Measurements from ENCODE around the gene ZSCAN2. TPM values are rescaled to one million over a fixed set of nuclear protein-coding genes. Genes with fewer than 3 reads are reported as not detected.
A peak's percentile ranks its signal among the peaks of the same experiment; 100 is the strongest.
"Not testable (repeated sequence)": the region's sequence is repeated elsewhere in the genome, so short reads cannot be mapped to it uniquely, and the experiment has no call there.

ZSCAN2 gene
- total and polyA plus RNA-seq, 10 donors: 4.6 to 15.1 (median 9.9) TPM

- WGBS, 5 donors: 75 to 89% (median 78%) methylated on average over 6 to 7 of the region's 7 CpGs
- H3K27ac ChIP-seq; H3K27me3 ChIP-seq (replicated peaks in 1 of 7); H3K4me3 ChIP-seq; H3K36me3 ChIP-seq; DNase-seq; intact Hi-C loops (cut with DNase I; ENCODE audit: low total_unique reads); H3K4me1 ChIP-seq; H3K9me3 ChIP-seq: not testable (repeated sequence)
- peak in 1 of 3 donors; percentile 24 for TF ChIP-seq POLR2AphosphoS5 (IDR thresholded peaks at IDR 0.05)
Observed at GRCh38 chr15:84579261-84579721, 21.5 kb upstream of the ZSCAN2 start.

DNA sequence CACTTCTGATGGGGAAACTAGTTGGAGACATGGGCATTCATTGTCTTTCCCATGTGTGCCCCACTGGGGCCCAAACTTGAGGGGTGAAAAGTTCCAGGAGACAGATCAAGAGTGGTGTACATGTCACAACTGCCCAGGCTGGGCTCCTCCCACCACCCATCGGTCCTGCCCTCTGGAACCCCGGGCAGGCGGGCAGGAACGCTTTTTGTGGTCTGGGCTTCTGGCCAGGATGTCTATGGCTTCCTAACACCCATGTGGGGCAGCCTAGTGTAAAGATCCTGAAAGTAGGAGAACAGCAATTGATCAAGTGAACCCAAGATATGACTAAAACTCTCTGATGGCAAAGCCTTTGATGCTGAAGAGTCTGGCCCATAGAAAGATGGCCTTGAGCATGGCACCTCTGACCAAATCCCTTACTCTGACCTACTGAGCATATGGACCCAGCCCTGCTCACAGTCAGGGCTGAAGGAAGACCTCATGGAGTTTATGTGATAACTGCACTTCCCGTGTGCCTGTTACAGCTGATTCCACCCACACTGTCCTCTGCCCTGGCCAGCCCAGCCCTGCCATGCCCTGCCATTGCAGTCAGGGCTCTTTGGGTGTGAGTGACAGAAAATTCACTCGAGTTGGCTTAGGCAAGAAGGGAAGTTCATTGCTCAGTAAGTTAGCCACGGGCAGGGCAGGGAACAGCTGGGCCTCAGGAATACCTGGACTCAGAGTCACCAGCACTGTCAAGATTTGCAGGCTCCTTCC is 19.0 kb upstream of the ZSCAN2 start:
- H3K4me1 ChIP-seq; H3K27me3 ChIP-seq (replicated peaks in 1 of 7); H3K36me3 ChIP-seq; intact Hi-C loops (cut with DNase I; ENCODE audit: low total_unique reads); DNase-seq; H3K27ac ChIP-seq; H3K4me3 ChIP-seq; H3K9me3 ChIP-seq: not testable (repeated sequence)
- 44 to 54% (median 49%) methylated on average over 4 to 6 of the region's 7 CpGs for WGBS, 5 donors

- H3K9me3 ChIP-seq: peaks cover 0 to 4% (median 0%) of the 10 kb centered on the region in 8 donors
- intact Hi-C loops (cut with DNase I; ENCODE audit: low total_unique reads): no loop called here
- 71 to 88% (median 81%) methylated on average over 2 of the region's 2 CpGs for WGBS, 5 donors
- H3K4me3 ChIP-seq: no peak overlapping the region
- TF ChIP-seq POLR2A (IDR thresholded peaks at IDR 0.05) (no peak), POLR2AphosphoS5 (IDR thresholded peaks at IDR 0.05) (no peak)
- TF ChIP-seq, protein P1, sequence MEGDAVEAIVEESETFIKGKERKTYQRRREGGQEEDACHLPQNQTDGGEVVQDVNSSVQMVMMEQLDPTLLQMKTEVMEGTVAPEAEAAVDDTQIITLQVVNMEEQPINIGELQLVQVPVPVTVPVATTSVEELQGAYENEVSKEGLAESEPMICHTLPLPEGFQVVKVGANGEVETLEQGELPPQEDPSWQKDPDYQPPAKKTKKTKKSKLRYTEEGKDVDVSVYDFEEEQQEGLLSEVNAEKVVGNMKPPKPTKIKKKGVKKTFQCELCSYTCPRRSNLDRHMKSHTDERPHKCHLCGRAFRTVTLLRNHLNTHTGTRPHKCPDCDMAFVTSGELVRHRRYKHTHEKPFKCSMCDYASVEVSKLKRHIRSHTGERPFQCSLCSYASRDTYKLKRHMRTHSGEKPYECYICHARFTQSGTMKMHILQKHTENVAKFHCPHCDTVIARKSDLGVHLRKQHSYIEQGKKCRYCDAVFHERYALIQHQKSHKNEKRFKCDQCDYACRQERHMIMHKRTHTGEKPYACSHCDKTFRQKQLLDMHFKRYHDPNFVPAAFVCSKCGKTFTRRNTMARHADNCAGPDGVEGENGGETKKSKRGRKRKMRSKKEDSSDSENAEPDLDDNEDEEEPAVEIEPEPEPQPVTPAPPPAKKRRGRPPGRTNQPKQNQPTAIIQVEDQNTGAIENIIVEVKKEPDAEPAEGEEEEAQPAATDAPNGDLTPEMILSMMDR (IDR thresholded peaks at IDR 0.05 in 8 of 11, conservative IDR thresholded peaks at IDR 0.05 in 3 of 11): no peak
- peaks cover 0 to 2% (median under 1%) of the 10 kb centered on the region in 6 donors for H3K4me1 ChIP-seq
- DNase-seq: no peak
- H3K36me3 ChIP-seq: no peaks in the 10 kb centered on the region
- H3K27me3 ChIP-seq (replicated peaks in 1 of 7): peaks cover 0 to 14% (median 0%) of the 10 kb centered on the region in 7 donors
- no peak overlapping the region for H3K27ac ChIP-seq
Observed at GRCh38 chr15:84582583-84583157, 18.1 kb upstream of the ZSCAN2 start.

DNA sequence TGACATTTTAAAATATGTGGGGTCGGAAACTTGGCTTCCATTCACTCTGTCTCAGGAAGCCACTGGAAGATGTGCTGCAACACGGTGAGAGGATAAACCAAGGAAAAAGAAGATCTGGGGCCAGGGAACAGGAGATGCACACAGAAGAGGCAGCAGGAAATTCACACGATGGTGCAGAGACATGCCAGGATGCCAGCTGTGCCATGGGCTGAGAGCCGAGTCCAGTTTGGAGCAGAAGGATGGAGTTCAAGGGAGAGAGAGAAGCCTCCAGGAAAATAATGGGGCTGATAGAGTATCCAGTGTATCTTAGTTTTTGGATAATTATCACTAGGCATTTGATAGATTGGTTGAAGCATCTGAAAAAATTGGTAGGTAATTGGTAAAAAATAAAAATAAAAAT is 16.9 kb upstream of the ZSCAN2 start:
- intact Hi-C loops (cut with DNase I; ENCODE audit: low total_unique reads); H3K36me3 ChIP-seq; DNase-seq; H3K9me3 ChIP-seq; H3K4me3 ChIP-seq; H3K27ac ChIP-seq: not testable (repeated sequence)
- Histone ChIP-seq H3K4me1 (peaks cover 0 to 11% (median 9%) of the 10 kb centered on the region in 6 donors), H3K27me3 (replicated peaks in 1 of 7) (peaks cover 0 to 14% (median 0%) of the 10 kb centered on the region in 7 donors)
- WGBS, 5 donors: 42 to 62% (median 56%) methylated on average over 4 of the region's 4 CpGs

GRCh38 chr15:84586696-84587095 is 14.1 kb upstream of the ZSCAN2 start:
- peaks cover 0 to 4% (median 0%) of the 10 kb centered on the region in 8 donors for H3K9me3 ChIP-seq
- WGBS, 5 donors: 72 to 82% (median 79%) methylated on average over 6 of the region's 6 CpGs
- H3K27ac ChIP-seq: no peak overlapping the region
- TF ChIP-seq, protein P1 (IDR thresholded peaks at IDR 0.05 in 8 of 11, conservative IDR thresholded peaks at IDR 0.05 in 3 of 11): no peak
- no peak overlapping the region for H3K4me3 ChIP-seq
- no peaks in the 10 kb centered on the region for H3K36me3 ChIP-seq
- DNase-seq: no peak
- H3K27me3 ChIP-seq (replicated peaks in 1 of 7): peaks cover 0 to 14% (median 0%) of the 10 kb centered on the region in 7 donors
- intact Hi-C loops (cut with DNase I; ENCODE audit: low total_unique reads): loop anchor here (2.0 kb wide), 1 partner anchor 342 kb away; no protein-coding TSS in a partner anchor
- peaks cover 0 to 11% (median 9%) of the 10 kb centered on the region in 6 donors for H3K4me1 ChIP-seq
